ENCODE measurements around the gene JAK2. TPM values are rescaled to one million over a fixed set of nuclear protein-coding genes. Genes with fewer than 3 reads are reported as not detected.

Gene JAK2
- total and polyA plus RNA-seq, 2 donors (not counting 3 experiments of a cell fraction or from before 2014, with no cell fraction given), result 2.1 to 10.3 TPM

DNA sequence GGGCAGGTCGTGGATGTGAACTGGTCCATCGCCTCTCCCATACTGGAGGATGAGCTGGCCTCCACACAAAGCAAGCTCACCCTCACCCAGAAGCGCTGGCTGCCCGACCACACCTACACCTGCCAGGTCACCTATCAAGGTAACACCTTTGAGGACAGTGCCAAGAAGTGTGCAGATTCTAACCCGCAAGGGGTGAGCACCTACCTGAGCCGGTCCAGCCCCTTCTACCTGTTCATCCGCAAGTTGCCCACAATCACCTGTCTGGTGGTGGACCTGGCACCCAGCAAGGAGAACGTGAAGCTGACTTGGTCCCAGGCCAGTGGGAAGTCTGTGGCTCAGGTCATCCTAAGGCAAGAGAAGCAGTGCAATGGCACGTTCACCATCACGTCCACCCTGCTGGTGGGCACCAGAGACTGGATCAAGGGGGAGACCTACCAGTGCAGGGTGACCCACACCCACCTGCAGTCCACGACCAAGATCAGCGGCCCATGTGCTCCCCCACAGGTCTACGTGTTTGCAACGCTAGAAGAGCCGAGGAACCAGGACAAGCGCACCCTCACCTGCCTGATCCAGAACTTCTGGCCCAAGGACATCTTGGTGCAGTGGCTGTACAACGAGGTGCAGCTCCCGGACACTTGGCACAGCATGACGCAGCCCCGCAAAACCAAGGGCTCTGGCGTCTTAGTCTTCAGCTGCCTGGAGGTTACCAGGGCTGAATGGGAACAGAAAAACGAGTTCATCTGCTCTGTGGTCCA lies 129.1 kb downstream of the JAK2 start:
- Histone ChIP-seq H3K9me1 (replicated peaks; ENCODE audit: control insufficient read depth, extremely low read depth, insufficient read depth, low read length) (no peaks in the 10 kb centered on the region), H3K79me2 (ENCODE audit: control insufficient read depth, insufficient read depth, low read length) (no peaks in the 10 kb centered on the region), H3K9ac (replicated peaks; ENCODE audit: extremely low read depth, insufficient read depth, low read length) (no peak overlapping the region), H3K36me3 (ENCODE audit: control insufficient read depth in 2 of 2, extremely low read depth in 1 of 2, insufficient read depth in 2 of 2, low read length in 2 of 2) (peaks cover 0 to 15% of the 10 kb centered on the region in 2 experiments), H2AFZ (ENCODE audit: low read depth, low read length) (no peak overlapping the region), H3K9me3 (replicated peaks; ENCODE audit: control insufficient read depth, insufficient read depth, low read length) (no peaks in the 10 kb centered on the region), H3K4me2 (ENCODE audit: insufficient read depth, low read length) (no peak overlapping the region), H3K4me1 (ENCODE audit: control insufficient read depth, extremely low read depth, insufficient read depth, low read length) (no peaks in the 10 kb centered on the region), H4K20me1 (replicated peaks; ENCODE audit: control insufficient read depth, extremely low read depth, insufficient read depth, low read length) (no peaks in the 10 kb centered on the region), H3K4me3 (replicated peaks in 1 of 3; ENCODE audit: insufficient read depth in 1 of 3, low read depth in 1 of 3, low read length in 3 of 3) (no peak overlapping the region), H3K27ac (ENCODE audit: insufficient read depth, low read depth, low read length) (no peak overlapping the region), H3K27me3 (ENCODE audit: control insufficient read depth in 2 of 2, insufficient read depth in 2 of 2, low read length in 2 of 2) (no peaks in the 10 kb centered on the region)
- no peak for DNase-seq (ENCODE audit: low read depth, low spot score)
- TF ChIP-seq POLR2AphosphoS5 (IDR thresholded peaks at IDR 0.05; ENCODE audit: insufficient read depth, low read depth, low read length) (no peak), GATA2 (IDR thresholded peaks at IDR 0.05; ENCODE audit: insufficient read depth, insufficient read length, low read depth, low read length) (no peak), JUN (IDR thresholded peaks at IDR 0.05; ENCODE audit: borderline replicate concordance, insufficient read depth, insufficient read length, low read depth) (no peak), EZH2 (IDR thresholded peaks at IDR 0.05; ENCODE audit: borderline replicate concordance, low read depth, low read length, severe bottlenecking) (no peak), POLR2A (IDR thresholded peaks at IDR 0.05; ENCODE audit: low read depth, low read length) (no peak), FOS (IDR thresholded peaks at IDR 0.05; ENCODE audit: borderline replicate concordance, insufficient read depth, low read length) (no peak), MYC (IDR thresholded peaks at IDR 0.05; ENCODE audit: low read depth, low read length) (no peak)
- TF ChIP-seq, protein P1, sequence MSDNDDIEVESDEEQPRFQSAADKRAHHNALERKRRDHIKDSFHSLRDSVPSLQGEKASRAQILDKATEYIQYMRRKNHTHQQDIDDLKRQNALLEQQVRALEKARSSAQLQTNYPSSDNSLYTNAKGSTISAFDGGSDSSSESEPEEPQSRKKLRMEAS (IDR thresholded peaks at IDR 0.05; ENCODE audit: insufficient read depth, insufficient read length), result no peak
- TF ChIP-seq, protein P2, sequence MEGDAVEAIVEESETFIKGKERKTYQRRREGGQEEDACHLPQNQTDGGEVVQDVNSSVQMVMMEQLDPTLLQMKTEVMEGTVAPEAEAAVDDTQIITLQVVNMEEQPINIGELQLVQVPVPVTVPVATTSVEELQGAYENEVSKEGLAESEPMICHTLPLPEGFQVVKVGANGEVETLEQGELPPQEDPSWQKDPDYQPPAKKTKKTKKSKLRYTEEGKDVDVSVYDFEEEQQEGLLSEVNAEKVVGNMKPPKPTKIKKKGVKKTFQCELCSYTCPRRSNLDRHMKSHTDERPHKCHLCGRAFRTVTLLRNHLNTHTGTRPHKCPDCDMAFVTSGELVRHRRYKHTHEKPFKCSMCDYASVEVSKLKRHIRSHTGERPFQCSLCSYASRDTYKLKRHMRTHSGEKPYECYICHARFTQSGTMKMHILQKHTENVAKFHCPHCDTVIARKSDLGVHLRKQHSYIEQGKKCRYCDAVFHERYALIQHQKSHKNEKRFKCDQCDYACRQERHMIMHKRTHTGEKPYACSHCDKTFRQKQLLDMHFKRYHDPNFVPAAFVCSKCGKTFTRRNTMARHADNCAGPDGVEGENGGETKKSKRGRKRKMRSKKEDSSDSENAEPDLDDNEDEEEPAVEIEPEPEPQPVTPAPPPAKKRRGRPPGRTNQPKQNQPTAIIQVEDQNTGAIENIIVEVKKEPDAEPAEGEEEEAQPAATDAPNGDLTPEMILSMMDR (IDR thresholded peaks at IDR 0.05; ENCODE audit: extremely low read depth in 1 of 2, insufficient read depth in 1 of 2, low read depth in 1 of 2, low read length in 2 of 2), result no peak
- dilution Hi-C loops (cut with MboI; ENCODE audit: extremely low pct_ligation_motif_present, low sequenced_read_pairs) (no loop called here), intact Hi-C loops (cut with micrococcal nuclease) (no loop called here)
- ChIA-PET CTCF (no interaction called here), POLR2A (no interaction called here)
- FAIRE-seq, result no peak
- BruUV-seq (replicated peaks), result no TSS peak
